GM19239 (cell line): ENCODE results near the gene ANKRD62.

Experiments used
- DNase-seq: peaks from one replicate; pipeline ENCODE4 v3.0.0; 2011; ENCODE audit warnings: low spot score; ENCODE audit not compliant: insufficient read length
- FAIRE-seq: peaks from 2 replicates; lab custom pipeline; 2011; peaks lifted over from hg19 to GRCh38; lab: Jason Lieb, UNC

ANKRD62 gene

GRCh38 chr18:12162786-12163185 is 69.1 kb downstream of the ANKRD62 start:
- DNase-seq = no peak
- FAIRE-seq = no peak

GRCh38 chr18:12165038-12165768 is 71.6 kb downstream of the ANKRD62 start:
- DNase-seq = no peak
- FAIRE-seq = no peak
